ENCODE measurements around the gene TRERF1. TPM values are rescaled to one million over a fixed set of nuclear protein-coding genes. Genes with fewer than 3 reads are reported as not detected.
A peak's percentile ranks its signal among the peaks of the same experiment; 100 is the strongest.

TRERF1 gene
- total RNA-seq, 4 donors from 2014 or later = 1.6 to 4.1 (median 2.6) TPM

- Histone ChIP-seq H3K9me3 (no peaks in the 10 kb centered on the region), H3K36me3 (no peaks in the 10 kb centered on the region), H3K4me3 (replicated peaks in 1 of 3) (no peak overlapping the region), H3K27ac (no peak overlapping the region), H3K27me3 (no peaks in the 10 kb centered on the region), H3K4me1 (peaks cover 0 to 16% of the 10 kb centered on the region in 2 donors)
- intact Hi-C loops (cut with DNase I) = no loop called here
- no peak for DNase-seq
- WGBS, 2 donors = 93 to 95% methylated on average over 10 of the region's 10 CpGs
- no peak for TF ChIP-seq POLR2A (IDR thresholded peaks at IDR 0.05)
- no peak for TF ChIP-seq CTCF (IDR thresholded peaks at IDR 0.05)
Observed at GRCh38 chr6:42394881-42395620, 56.7 kb downstream of the TRERF1 start.

- Histone ChIP-seq H3K27me3 (no peaks in the 10 kb centered on the region), H3K4me3 (replicated peaks in 1 of 3) (no peak overlapping the region), H3K27ac (no peak overlapping the region), H3K4me1 (peaks cover 6 to 25% of the 10 kb centered on the region in 2 donors), H3K36me3 (no peaks in the 10 kb centered on the region), H3K9me3 (no peaks in the 10 kb centered on the region)
- no peak for TF ChIP-seq POLR2A (IDR thresholded peaks at IDR 0.05)
- no peak for TF ChIP-seq CTCF (IDR thresholded peaks at IDR 0.05)
- DNase-seq = no peak
- intact Hi-C loops (cut with DNase I) = no loop called here
- WGBS, 2 donors = 95 to 98% methylated on average over 4 of the region's 4 CpGs
Observed at GRCh38 chr6:42394151-42394550, 57.6 kb downstream of the TRERF1 start.

GRCh38 chr6:42393339-42393738 is 58.4 kb downstream of the TRERF1 start:
- H3K27me3 ChIP-seq = no peaks in the 10 kb centered on the region
- 80 to 90% methylated on average over 3 of the region's 3 CpGs for WGBS, 2 donors
- H3K4me1 ChIP-seq = peaks cover 6 to 27% of the 10 kb centered on the region in 2 donors
- DNase-seq = no peak
- no peak overlapping the region for H3K27ac ChIP-seq
- H3K4me3 ChIP-seq (replicated peaks in 1 of 3) = no peak overlapping the region
- H3K9me3 ChIP-seq = no peaks in the 10 kb centered on the region
- intact Hi-C loops (cut with DNase I) = no loop called here
- no peaks in the 10 kb centered on the region for H3K36me3 ChIP-seq
- TF ChIP-seq CTCF (IDR thresholded peaks at IDR 0.05) (no peak), POLR2A (IDR thresholded peaks at IDR 0.05) (no peak)

GRCh38 chr6:42392833-42393232 is 58.9 kb downstream of the TRERF1 start:
- no peaks in the 10 kb centered on the region for H3K36me3 ChIP-seq
- H3K4me3 ChIP-seq (replicated peaks in 1 of 3) = no peak overlapping the region
- no peaks in the 10 kb centered on the region for H3K27me3 ChIP-seq
- peak; percentile 56 to 64 for DNase-seq
- WGBS, 2 donors = 70 to 72% methylated on average over 10 of the region's 10 CpGs
- H3K27ac ChIP-seq = no peak overlapping the region
- intact Hi-C loops (cut with DNase I) = no loop called here
- no peak for TF ChIP-seq POLR2A (IDR thresholded peaks at IDR 0.05)
- TF ChIP-seq CTCF (IDR thresholded peaks at IDR 0.05) = no peak
- H3K9me3 ChIP-seq = no peaks in the 10 kb centered on the region
- peaks cover 6 to 27% of the 10 kb centered on the region in 2 donors for H3K4me1 ChIP-seq

GRCh38 chr6:42391441-42391840 is 60.3 kb downstream of the TRERF1 start:
- DNase-seq = no peak
- no peak for TF ChIP-seq POLR2A (IDR thresholded peaks at IDR 0.05)
- TF ChIP-seq CTCF (IDR thresholded peaks at IDR 0.05) = no peak
- H3K4me3 ChIP-seq (replicated peaks in 1 of 3) = no peak overlapping the region
- 93 to 97% methylated on average over 6 of the region's 6 CpGs for WGBS, 2 donors
- intact Hi-C loops (cut with DNase I) = no loop called here
- no peaks in the 10 kb centered on the region for H3K9me3 ChIP-seq
- H3K36me3 ChIP-seq = no peaks in the 10 kb centered on the region
- H3K27me3 ChIP-seq = no peaks in the 10 kb centered on the region
- H3K27ac ChIP-seq = no peak overlapping the region
- peaks cover 6 to 27% of the 10 kb centered on the region in 2 donors for H3K4me1 ChIP-seq

All from thyroid gland (tissue), 4 donors.